G401 (cell line): ENCODE data around the gene RANGRF. TPM values are rescaled to one million over a fixed set of nuclear protein-coding genes. Genes with fewer than 3 reads are reported as not detected.
"Not testable (repeated sequence)": the region's sequence is repeated elsewhere in the genome, so short reads cannot be mapped to it uniquely, and the experiment has no call there.

Experiments
- DNase-seq: peaks from one replicate; pipeline ENCODE4 v3.0.0-alpha.2; 2015; ENCODE audit warnings: low spot score
- in situ Hi-C: cut with HindIII; loops from 2 replicates; pipeline ENCODE4 v1.10.0; 2016; ENCODE audit warnings: low sequenced_read_pairs, mixed read lengths
- total RNA-seq: library from RNA; depleted of rRNA; stranded (reverse); fragments of >200 nt; shearing (Covaris generic); gene quantifications from 2 replicates; pipeline ENCODE4 v1.2.3, GENCODE V29; 2014; rRNA removed

Gene RANGRF
- total RNA-seq, result 54.4 and 65.3 TPM in 2 replicates

- DNase-seq, result peak; percentile 87
- in situ Hi-C loops, result no loop called here
Measured at GRCh38 chr17:8288336-8289102, at the start of gene RANGRF. Gene RANGRF (plus strand): TSS chr17:8288670. CDS start chr17:8288789, 119 bp downstream.

GRCh38 chr17:8243827-8244226 is 44.6 kb upstream of the RANGRF start:
- in situ Hi-C loops, result no loop called here
- DNase-seq, result no peak

GRCh38 chr17:8244768-8245167 is 43.7 kb upstream of the RANGRF start:
- DNase-seq, result no peak
- in situ Hi-C loops, result no loop called here

- DNase-seq, result peak; percentile 91
- in situ Hi-C loops, result no loop called here
Measured at GRCh38 chr17:8248751-8249607, 39.5 kb upstream of the RANGRF start, which contains the start of gene PFAS. Gene PFAS (plus strand): TSS chr17:8249289. CDS start chr17:8253938, 4,649 bp downstream.

DNA sequence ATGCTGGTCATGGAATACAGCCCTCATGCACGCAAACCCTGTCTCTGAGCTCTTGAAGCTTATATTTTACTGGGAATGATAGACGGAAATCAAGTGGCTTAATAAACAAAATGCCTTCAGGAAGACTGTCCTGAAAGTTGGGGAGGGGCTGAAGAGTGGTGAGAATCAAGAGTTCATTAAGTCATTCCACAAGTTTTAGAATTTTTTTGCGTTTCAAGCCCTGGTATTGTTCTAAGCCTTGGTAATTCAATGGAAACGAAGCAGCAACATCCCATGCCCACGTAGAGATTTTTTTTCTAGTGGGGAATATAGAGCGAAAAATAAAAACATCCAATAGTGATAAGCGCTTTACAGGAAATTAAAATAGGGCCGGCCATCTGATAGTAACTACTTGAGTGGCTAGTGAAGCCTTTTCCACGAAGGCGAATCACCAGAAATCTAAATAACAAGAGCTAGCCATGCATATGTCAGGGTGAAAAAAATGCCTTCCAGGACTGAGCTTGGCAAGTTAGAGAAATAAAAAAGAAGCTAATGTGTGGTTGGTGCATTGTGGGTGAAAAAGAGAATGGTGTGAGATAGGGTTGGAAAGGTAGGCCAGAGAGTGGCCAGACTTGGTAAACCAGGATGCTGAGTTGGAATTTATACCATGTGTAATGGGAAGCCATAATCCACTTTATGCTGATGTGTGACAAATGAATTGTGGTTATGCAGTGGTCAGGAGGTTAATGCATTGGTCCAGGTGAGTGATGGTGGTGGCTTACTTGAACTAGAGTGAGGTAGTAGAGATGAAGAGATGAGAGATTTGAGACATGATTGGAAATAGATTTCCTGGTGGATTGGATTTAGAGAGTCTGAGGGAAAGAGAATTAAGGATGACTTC is 38.6 kb upstream of the RANGRF start:
- in situ Hi-C loops, result no loop called here
- no peak for DNase-seq

GRCh38 chr17:8251411-8251810 is 37.1 kb upstream of the RANGRF start:
- in situ Hi-C loops, DNase-seq: not testable (repeated sequence)

DNA sequence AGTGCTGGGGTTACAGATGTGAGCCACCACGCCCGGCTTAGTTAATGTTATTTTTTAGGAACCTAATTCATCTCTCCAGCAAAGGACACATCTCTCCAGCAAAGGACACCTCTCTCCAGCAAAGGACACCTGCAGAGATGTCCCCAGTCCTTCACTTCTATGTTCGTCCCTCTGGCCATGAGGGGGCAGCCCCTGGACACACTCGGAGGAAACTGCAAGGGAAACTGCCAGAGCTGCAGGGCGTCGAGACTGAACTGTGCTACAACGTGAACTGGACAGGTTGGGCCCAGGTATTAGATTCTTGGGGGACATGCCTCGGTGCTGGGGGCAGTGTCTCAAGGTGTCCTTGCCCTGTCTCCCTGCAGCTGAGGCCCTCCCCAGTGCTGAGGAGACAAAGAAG is 34.7 kb upstream of the RANGRF start:
- in situ Hi-C loops, result no loop called here
- DNase-seq, result peak; percentile 43

GRCh38 chr17:8254881-8255280 is 33.6 kb upstream of the RANGRF start:
- in situ Hi-C loops, result no loop called here
- DNase-seq, result no peak

DNA sequence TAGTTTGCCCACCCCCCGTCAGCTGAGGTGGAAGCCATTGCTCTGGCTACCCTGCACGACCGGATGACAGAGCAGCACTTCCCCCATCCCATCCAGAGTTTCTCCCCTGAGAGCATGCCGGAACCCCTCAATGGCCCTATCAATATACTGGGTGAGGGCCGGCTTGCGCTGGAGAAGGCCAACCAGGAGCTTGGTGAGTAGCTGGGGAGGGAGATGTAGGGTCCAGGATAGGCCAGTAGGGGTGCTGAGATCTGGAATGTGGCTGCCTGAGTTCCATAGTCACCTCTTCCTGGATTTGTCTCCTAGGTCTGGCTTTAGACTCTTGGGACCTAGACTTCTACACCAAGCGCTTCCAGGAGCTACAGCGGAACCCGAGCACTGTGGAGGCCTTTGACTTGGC is 33.0 kb upstream of the RANGRF start:
- in situ Hi-C loops, result no loop called here
- DNase-seq, result no peak

DNA sequence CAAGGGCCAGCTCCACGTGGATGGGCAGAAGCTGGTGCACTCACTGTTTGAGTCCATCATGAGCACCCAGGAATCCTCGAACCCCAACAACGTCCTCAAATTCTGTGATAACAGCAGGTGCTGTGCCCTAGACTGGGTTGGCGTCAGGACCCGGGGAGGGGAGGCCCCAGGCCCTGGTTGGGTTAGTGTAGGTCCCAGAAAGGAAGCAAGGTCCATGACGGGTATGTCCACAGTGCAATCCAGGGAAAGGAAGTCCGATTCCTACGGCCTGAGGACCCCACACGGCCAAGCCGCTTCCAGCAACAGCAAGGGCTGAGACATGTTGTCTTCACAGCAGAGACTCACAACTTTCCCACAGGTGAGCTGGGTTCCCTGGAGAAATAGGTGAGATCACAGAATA is 32.2 kb upstream of the RANGRF start:
- DNase-seq, result no peak
- in situ Hi-C loops, result no loop called here

- no peak for DNase-seq
- in situ Hi-C loops, result no loop called here
Measured at GRCh38 chr17:8256691-8257090, 31.8 kb upstream of the RANGRF start.

GRCh38 chr17:8257801-8258200 is 30.7 kb upstream of the RANGRF start:
- in situ Hi-C loops, result no loop called here
- no peak for DNase-seq

DNA sequence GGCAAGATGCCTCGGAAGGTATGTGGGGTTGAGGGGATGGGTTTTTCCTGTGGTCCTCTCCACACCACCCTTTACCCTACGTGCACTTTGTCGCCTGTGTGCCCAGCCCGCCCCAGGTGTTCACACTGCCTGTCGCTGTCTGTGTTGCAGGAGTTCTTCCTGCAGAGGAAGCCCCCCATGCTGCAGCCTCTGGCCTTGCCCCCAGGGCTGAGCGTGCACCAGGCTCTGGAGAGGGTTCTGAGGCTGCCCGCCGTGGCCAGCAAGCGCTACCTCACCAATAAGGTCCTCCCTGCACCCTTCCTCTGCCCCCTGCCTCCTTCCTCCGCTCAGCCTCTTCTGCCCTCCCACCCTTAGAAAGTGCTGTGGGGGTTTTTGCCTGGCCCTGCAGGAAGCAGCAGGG is 24.1 kb upstream of the RANGRF start:
- in situ Hi-C loops, result no loop called here

DNA sequence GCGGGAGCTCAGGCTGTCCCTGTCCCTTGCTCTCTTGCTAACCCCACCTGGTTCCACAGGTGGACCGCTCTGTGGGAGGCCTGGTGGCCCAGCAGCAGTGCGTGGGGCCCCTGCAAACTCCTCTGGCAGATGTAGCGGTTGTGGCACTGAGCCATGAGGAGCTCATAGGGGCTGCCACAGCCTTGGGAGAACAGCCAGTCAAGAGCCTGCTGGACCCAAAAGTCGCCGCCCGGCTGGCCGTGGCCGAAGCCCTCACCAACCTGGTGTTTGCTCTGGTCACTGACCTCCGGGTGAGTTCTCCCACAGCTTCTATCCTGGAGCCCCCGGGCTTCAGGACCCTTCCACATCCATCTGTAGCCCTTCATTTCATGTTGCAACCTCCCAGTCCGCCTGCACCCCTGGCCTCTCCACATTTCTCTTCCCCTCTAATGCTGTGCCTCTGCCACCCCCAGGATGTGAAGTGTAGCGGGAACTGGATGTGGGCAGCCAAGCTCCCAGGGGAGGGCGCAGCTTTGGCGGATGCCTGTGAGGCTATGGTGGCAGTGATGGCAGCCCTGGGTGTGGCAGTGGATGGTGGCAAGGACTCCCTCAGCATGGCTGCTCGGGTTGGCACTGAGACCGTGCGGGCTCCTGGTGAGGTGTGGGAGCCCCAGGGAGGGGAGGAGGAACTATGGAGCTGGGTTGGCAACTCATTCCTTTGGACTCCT is 23.5 kb upstream of the RANGRF start:
- in situ Hi-C loops, result no loop called here
- no peak for DNase-seq

More for the DNA sequence above, 24.1 kb upstream of the RANGRF start:
- DNase-seq, result no peak

- no peak for DNase-seq
- in situ Hi-C loops, result no loop called here
Measured at GRCh38 chr17:8266648-8267479, 21.6 kb upstream of the RANGRF start.

GRCh38 chr17:8267480-8268147 is 20.9 kb upstream of the RANGRF start:
- in situ Hi-C loops, result no loop called here
- DNase-seq, result no peak

GRCh38 chr17:8268550-8269298 is 19.7 kb upstream of the RANGRF start:
- in situ Hi-C loops, result no loop called here
- no peak for DNase-seq
